Upper lobe of left lung (tissue), 6 donors: ENCODE data around the gene IL1RAPL2. TPM values are rescaled to one million over a fixed set of nuclear protein-coding genes. Genes with fewer than 3 reads are reported as not detected.

ENCODE experiments used
- ATAC-seq, 2 donors: fragments of 200-7000 bp; cut with Tn5 transposase; one replicate each; pipeline ENCODE4 v1.9.1; 2022; ENCODE audit warnings: mild to moderate bottlenecking in 2 of 2, moderate library complexity in 2 of 2; ENCODE audit not compliant: low FRiP score in 2 of 2
- DNase-seq, 2 donors: peaks; one replicate each; pipeline ENCODE4 v3.0.0-alpha.2; 2019 to 2020
- H3K27ac ChIP-seq, 4 donors: fragments of 200-600 bp; sonication (generic); one replicate each; pipeline ENCODE4 v1.5.1; 2016 to 2019
- H3K27me3 ChIP-seq, 4 donors: fragments of 200-600 bp; sonication (generic); one replicate each; pipeline ENCODE4 v1.5.1; 2017 to 2019
- H3K36me3 ChIP-seq, 4 donors: fragments of 200-600 bp; sonication (generic); one replicate each; pipeline ENCODE4 v1.5.1; 2016 to 2019
- H3K4me1 ChIP-seq, 4 donors: fragments of 200-600 bp; sonication (generic); one replicate each; pipeline ENCODE4 v1.5.1; 2018 to 2019
- H3K4me3 ChIP-seq, 4 donors: fragments of 200-600 bp; sonication (generic); one replicate each; pipeline ENCODE4 v1.5.1; 2017 to 2019; ENCODE audit warnings: mild to moderate bottlenecking in 2 of 4, moderate library complexity in 1 of 4
- H3K9me3 ChIP-seq, 4 donors: fragments of 200-600 bp; sonication (generic); one replicate each; pipeline ENCODE4 v1.5.1; 2018 to 2019
- EP300 ChIP-seq, 4 donors: sonication (generic); formaldehyde crosslinking; IDR thresholded peaks; one replicate each; pipeline ENCODE4 v1.5.1; 2017; ENCODE audit warnings: antibody characterized with exemption in 4 of 4, control low read depth in 2 of 4
- POLR2A ChIP-seq, 4 donors: fragments of 450-650 bp; IDR thresholded peaks; one replicate each; pipeline ENCODE4 v1.5.1; 2016 to 2017; ENCODE audit warnings: antibody characterized with exemption in 4 of 4, mild to moderate bottlenecking in 2 of 4
- POLR2AphosphoS5 ChIP-seq, 2 donors: sonication (generic); formaldehyde crosslinking; IDR thresholded peaks; one replicate each; pipeline ENCODE4 v1.5.1; 2017; ENCODE audit warnings: antibody characterized with exemption in 2 of 2
- WGBS, 2 donors: methylation state at CpG; one replicate each; pipeline ENCODE4 v1.1.5; 2017 to 2018; 5-methylcytosine and 5-hydroxymethylcytosine counted together
- total RNA-seq, 6 donors: library from RNA; depleted of rRNA in 4 of 6; stranded (reverse); fragments of >200 nt in 4 of 6; gene quantifications; one replicate each; pipeline versions ENCODE4 v1.1.0 to v1.2.1, GENCODE V29; 2016 to 2021
- TF ChIP-seq, protein P1 (sequence below), 6 experiments: fragments of 450-650 bp in 4 of 6; fragments of 200-600 bp in 2 of 6; sonication (generic) in 2 of 6; IDR thresholded peaks; one replicate each; pipeline ENCODE4 v1.5.1; 2016 to 2019; ENCODE audit warnings: antibody characterized with exemption in 6 of 6
- donor health status: DM: no; HTN: no; CAD: no; lungs with moderate emphysema.
- donor health status: DM: no; HTN: yes; CAD: no; lungs with severe emphysema.

Gene IL1RAPL2
- total RNA-seq, 6 donors from 2014 or later = not detected

DNA sequence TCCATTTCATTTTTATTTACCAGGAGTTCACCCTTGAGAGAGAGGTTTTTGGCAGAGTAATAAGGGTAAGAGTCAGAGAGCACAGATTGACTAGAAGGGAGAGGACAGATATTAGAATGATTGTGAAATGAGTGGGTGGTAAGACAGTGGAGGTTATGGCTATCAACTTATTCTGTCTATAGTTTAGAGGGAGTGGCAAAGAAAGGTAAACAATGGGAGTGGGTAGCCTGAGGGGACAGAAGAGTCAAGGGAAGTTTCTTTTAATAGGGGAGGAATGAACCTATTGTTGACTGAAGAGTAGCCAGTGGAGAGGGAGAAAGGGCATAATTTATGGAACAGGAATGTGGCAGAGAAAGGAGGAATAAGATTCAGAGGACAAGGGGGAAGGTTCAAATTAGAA, 1069.8 kb downstream of the IL1RAPL2 start:
- no peak for TF ChIP-seq POLR2AphosphoS5 (IDR thresholded peaks at IDR 0.05)
- TF ChIP-seq, protein P1, sequence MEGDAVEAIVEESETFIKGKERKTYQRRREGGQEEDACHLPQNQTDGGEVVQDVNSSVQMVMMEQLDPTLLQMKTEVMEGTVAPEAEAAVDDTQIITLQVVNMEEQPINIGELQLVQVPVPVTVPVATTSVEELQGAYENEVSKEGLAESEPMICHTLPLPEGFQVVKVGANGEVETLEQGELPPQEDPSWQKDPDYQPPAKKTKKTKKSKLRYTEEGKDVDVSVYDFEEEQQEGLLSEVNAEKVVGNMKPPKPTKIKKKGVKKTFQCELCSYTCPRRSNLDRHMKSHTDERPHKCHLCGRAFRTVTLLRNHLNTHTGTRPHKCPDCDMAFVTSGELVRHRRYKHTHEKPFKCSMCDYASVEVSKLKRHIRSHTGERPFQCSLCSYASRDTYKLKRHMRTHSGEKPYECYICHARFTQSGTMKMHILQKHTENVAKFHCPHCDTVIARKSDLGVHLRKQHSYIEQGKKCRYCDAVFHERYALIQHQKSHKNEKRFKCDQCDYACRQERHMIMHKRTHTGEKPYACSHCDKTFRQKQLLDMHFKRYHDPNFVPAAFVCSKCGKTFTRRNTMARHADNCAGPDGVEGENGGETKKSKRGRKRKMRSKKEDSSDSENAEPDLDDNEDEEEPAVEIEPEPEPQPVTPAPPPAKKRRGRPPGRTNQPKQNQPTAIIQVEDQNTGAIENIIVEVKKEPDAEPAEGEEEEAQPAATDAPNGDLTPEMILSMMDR (IDR thresholded peaks at IDR 0.05) = no peak

DNA sequence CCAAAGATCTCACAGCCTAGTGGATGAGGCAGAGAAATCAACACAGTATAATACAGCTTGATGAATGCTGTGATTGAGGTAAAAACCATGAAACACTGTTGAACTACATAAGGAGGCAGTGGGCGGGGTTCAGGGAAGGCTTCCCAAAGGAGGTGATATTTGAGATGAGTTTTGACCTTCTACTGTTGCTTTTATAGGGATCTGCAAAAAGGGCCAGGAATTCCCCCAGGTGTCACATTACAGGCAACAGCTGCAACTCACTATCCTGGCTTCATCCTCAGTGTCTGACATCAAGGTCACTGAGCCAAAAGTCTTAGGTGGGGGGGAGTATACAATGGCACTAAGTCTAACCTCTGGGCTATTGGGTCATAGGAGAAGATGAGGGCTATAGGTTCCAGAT, 1070.7 kb downstream of the IL1RAPL2 start:
- Histone ChIP-seq H3K27ac (no peak overlapping the region), H3K9me3 (no peaks in the 10 kb centered on the region), H3K4me1 (no peaks in the 10 kb centered on the region), H3K27me3 (no peaks in the 10 kb centered on the region), H3K36me3 (no peaks in the 10 kb centered on the region), H3K4me3 (no peak overlapping the region)
- ATAC-seq = no peak
- TF ChIP-seq POLR2A (IDR thresholded peaks at IDR 0.05) (no peak), POLR2AphosphoS5 (IDR thresholded peaks at IDR 0.05) (no peak), EP300 (IDR thresholded peaks at IDR 0.05) (no peak)
- TF ChIP-seq, protein P1 (IDR thresholded peaks at IDR 0.05) = no peak
- WGBS, 2 donors = 71 to 100% methylated on average over 1 of the region's 1 CpG
- DNase-seq = no peak

More for the DNA sequence above, 1069.8 kb downstream of the IL1RAPL2 start:
- no peak for DNase-seq
- no peaks in the 10 kb centered on the region for H3K27me3 ChIP-seq
- no peaks in the 10 kb centered on the region for H3K9me3 ChIP-seq
- no peak overlapping the region for H3K4me3 ChIP-seq
- ATAC-seq = no peak
- no peak overlapping the region for H3K27ac ChIP-seq
- no peaks in the 10 kb centered on the region for H3K4me1 ChIP-seq
- H3K36me3 ChIP-seq = no peaks in the 10 kb centered on the region

DNA sequence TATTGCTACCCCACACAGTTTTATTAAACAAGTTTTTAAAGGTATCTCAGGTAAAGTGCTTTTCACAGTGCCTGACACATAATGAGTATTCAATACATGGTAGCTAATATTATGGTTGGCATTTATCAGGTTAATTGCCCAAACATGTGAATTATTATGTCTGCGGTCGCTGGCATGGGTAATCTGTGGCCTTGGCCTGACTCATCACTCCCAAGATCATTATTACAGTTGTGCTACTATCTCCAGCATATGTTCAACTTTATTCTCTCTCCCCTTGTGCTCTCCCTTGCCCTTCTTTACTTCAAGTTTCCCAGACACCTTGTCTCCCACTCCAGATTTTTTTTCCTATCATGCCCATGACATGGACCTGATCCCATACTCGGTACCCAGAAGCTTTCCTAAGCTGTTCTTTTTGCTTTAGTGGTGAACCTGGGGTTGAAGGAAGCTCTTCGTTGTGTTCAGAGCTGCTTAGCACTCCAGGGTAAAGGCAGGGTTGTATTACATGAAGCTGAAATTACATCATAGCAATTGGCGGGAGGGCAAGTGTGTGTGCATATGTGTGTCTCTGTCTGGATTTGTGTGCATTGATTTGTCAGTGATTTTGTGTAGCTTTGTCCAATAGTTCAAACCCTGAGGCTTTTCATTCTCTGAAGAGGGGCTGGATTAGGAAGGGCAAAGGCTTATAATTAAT, 1079.8 kb downstream of the IL1RAPL2 start:
- H3K36me3 ChIP-seq = no peaks in the 10 kb centered on the region
- ATAC-seq (no peak), DNase-seq (no peak)
- H3K27me3 ChIP-seq = no peaks in the 10 kb centered on the region
- H3K4me1 ChIP-seq = no peaks in the 10 kb centered on the region
- H3K9me3 ChIP-seq = no peaks in the 10 kb centered on the region
- H3K27ac ChIP-seq = no peak overlapping the region
- TF ChIP-seq POLR2A (IDR thresholded peaks at IDR 0.05) (no peak), EP300 (IDR thresholded peaks at IDR 0.05) (no peak), POLR2AphosphoS5 (IDR thresholded peaks at IDR 0.05) (no peak)
- WGBS, 2 donors = 81 to 90% methylated on average over 5 of the region's 5 CpGs
- no peak overlapping the region for H3K4me3 ChIP-seq

DNA sequence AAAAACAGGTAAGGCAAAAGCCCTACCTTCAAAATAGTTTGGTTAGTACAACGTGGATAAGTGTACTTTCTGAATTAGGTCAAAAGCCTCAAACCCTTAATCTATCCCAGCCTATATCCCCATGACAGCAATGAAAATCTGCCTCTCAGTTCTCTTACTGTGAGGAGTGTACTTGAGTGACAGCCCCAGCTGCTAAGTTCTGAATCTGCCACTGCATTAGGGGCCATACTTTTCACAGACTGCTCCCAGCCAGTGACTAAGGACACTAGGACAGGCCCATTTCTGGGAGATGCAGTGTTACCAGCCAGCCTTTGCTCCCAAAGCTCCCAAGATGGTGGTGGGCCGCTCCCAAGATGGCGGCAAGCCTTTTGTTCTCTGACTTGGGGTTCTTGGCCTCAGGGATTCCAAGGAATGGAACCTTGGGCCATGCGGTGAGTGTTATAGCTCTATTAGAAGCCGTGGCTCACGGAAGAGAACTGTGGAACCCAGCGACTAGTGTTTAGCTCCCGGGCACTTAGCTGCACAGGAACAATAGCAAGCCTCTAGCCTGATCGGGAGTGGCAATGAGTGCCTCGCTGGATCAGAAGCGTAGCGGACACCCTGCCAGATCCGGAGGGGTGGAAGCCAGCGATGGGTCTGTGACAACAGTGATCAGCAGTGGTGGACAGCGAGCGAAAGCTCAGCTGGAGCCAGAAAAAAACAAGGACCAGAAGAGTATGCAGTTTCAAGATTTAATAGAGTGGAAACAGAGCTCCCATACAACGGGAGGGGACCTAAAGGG, 1080.8 kb downstream of the IL1RAPL2 start:
- Histone ChIP-seq H3K9me3 (no peaks in the 10 kb centered on the region), H3K4me3 (no peak overlapping the region), H3K36me3 (no peaks in the 10 kb centered on the region), H3K27ac (no peak overlapping the region), H3K4me1 (no peaks in the 10 kb centered on the region), H3K27me3 (no peaks in the 10 kb centered on the region)
- WGBS, 2 donors = 87 to 95% methylated on average over 9 to 17 of the region's 17 CpGs
- TF ChIP-seq EP300 (IDR thresholded peaks at IDR 0.05) (no peak), POLR2AphosphoS5 (IDR thresholded peaks at IDR 0.05) (no peak), POLR2A (IDR thresholded peaks at IDR 0.05) (no peak)
- TF ChIP-seq, protein P1 (IDR thresholded peaks at IDR 0.05) = no peak
- ATAC-seq = no peak
- no peak for DNase-seq

DNA sequence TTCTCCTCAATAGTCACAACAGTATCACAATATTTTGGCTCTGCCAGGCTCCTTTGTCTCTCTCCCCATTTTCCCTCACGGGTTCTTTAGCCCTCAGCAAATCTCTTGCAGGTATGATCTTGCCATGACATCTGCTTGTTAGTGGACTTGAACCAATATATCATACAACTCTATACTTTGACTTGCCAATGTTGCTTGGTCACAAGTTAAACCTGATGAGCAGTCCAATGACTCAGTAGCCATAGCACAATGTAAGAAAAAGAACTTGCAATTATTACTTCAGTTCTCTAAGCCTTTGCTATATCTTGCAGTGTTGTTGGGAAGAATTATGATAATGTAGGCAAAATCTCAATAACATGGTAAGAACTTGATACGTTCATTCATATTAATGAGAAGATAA, 1081.8 kb downstream of the IL1RAPL2 start:
- Histone ChIP-seq H3K4me3 (no peak overlapping the region), H3K9me3 (no peaks in the 10 kb centered on the region), H3K4me1 (no peaks in the 10 kb centered on the region), H3K36me3 (no peaks in the 10 kb centered on the region), H3K27ac (no peak overlapping the region), H3K27me3 (no peaks in the 10 kb centered on the region)
- ATAC-seq (no peak), DNase-seq (no peak)
- TF ChIP-seq, protein P1 (IDR thresholded peaks at IDR 0.05) = no peak
- TF ChIP-seq POLR2A (IDR thresholded peaks at IDR 0.05) (no peak), POLR2AphosphoS5 (IDR thresholded peaks at IDR 0.05) (no peak), EP300 (IDR thresholded peaks at IDR 0.05) (no peak)
- 68 to 94% methylated on average over 2 of the region's 2 CpGs for WGBS, 2 donors
